ENCODE data around the gene AHRR.

DNA sequence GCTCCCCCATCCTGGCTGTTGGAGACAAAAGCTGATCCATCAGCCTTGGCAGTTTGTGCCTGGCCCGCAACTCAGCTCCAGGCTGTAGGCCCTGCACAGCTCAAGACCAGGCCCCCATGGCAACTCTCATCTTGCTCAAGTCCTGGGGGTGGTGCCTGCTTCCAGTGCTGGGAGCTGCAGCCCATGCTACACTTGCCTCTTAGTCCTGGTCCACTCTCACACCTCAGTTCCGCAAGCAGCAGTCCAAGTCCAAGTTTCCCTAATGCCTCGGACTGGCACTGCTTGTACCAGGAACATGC lies 14.2 kb downstream of the AHRR start:
- no peak for TF ChIP-seq CTCF (IDR thresholded peaks at IDR 0.05 in 2 of 3, conservative IDR thresholded peaks at IDR 0.05 in 1 of 3; ENCODE audit: insufficient read depth in 2 of 3, low read depth in 1 of 3, low read length in 3 of 3)
- no peak for TF ChIP-seq VEZF1 (CRISPR knock-in tag; IDR thresholded peaks at IDR 0.05)
- TF ChIP-seq SRF (CRISPR knock-in tag; IDR thresholded peaks at IDR 0.05) = no peak
- no peak for TF ChIP-seq EP300 (IDR thresholded peaks at IDR 0.05; ENCODE audit: low read length)
- TF ChIP-seq POLR2A (conservative IDR thresholded peaks at IDR 0.05) = no peak
- no peak for TF ChIP-seq STAG1 (CRISPR knock-in tag; IDR thresholded peaks at IDR 0.05; ENCODE audit: borderline replicate concordance)
- no peak for TF ChIP-seq PRPF4 (IDR thresholded peaks at IDR 0.05; ENCODE audit: insufficient read depth, low read depth, low read length, poor library complexity, severe bottlenecking)
